Measurements from ENCODE around the gene GNAI1.

GRCh38 chr7:80244206-80244916 lies 109.7 kb downstream of the GNAI1 start:
- TF ChIP-seq CTCF (conservative IDR thresholded peaks at IDR 0.05; ENCODE audit: low read length), result no peak
- no peak for TF ChIP-seq EZH2phosphoT487 (IDR thresholded peaks at IDR 0.05; ENCODE audit: borderline replicate concordance, low read depth, low read length)

Measured in OCI-LY7 (cell line).